Spleen (tissue), 7 donors: Measurements from ENCODE around the gene RALY.

Experiments
- POLR2A ChIP-seq, 3 donors: fragments of 450-650 bp; IDR thresholded peaks; one replicate each; pipeline ENCODE4 v1.5.1; 2017; ENCODE audit warnings: antibody characterized with exemption in 3 of 3, mild to moderate bottlenecking in 1 of 3
- POLR2AphosphoS5 ChIP-seq, 3 donors: sonication (generic); formaldehyde crosslinking; IDR thresholded peaks; one replicate each; pipeline ENCODE4 v1.5.1; 2017; ENCODE audit warnings: antibody characterized with exemption in 3 of 3
- TF ChIP-seq, protein P1 (sequence below), 11 experiments: fragments of 200-600 bp in 7 of 11; fragments of 450-650 bp in 4 of 11; sonication (generic) in 4 of 11; IDR thresholded peaks in 8 of 11; conservative IDR thresholded peaks in 3 of 11; 1 replicate in 7 of 11; 2 replicates in 4 of 11; pipeline versions ENCODE4 v1.4.0 to v1.8.0; 2016 to 2021; ENCODE audit warnings: antibody characterized with exemption in 11 of 11, inconsistent platforms in 4 of 11, mild to moderate bottlenecking in 1 of 11
- donor health status: DM: no; HTN: no; CAD: no; lungs with moderate emphysema.
- donor health status: DM: no; HTN: no; CAD: no.
- donor health status: DM: no; HTN: no; CAD: no.

DNA sequence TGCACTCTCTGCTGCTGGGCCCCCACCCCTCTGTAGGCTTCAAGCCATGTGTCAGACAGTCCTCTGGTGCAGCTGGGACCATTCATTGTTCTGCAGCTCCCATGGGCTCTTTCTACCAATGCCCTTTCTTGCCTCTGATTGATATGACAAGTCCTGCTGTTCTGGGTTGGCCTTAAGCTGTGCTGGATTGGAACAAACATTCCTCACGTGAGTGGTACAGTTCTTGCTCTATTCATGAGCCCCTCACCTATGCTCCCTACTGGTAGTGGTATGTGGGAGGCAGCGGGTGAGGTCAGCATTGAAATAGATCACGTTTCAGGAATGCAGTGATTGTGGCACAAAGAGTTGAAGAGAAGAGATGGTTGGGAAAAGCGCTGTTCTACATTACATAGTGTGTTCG is 48.8 kb upstream of the RALY start:
- TF ChIP-seq, protein P1, sequence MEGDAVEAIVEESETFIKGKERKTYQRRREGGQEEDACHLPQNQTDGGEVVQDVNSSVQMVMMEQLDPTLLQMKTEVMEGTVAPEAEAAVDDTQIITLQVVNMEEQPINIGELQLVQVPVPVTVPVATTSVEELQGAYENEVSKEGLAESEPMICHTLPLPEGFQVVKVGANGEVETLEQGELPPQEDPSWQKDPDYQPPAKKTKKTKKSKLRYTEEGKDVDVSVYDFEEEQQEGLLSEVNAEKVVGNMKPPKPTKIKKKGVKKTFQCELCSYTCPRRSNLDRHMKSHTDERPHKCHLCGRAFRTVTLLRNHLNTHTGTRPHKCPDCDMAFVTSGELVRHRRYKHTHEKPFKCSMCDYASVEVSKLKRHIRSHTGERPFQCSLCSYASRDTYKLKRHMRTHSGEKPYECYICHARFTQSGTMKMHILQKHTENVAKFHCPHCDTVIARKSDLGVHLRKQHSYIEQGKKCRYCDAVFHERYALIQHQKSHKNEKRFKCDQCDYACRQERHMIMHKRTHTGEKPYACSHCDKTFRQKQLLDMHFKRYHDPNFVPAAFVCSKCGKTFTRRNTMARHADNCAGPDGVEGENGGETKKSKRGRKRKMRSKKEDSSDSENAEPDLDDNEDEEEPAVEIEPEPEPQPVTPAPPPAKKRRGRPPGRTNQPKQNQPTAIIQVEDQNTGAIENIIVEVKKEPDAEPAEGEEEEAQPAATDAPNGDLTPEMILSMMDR (IDR thresholded peaks at IDR 0.05 in 8 of 11, conservative IDR thresholded peaks at IDR 0.05 in 3 of 11) = no peak
- TF ChIP-seq POLR2A (IDR thresholded peaks at IDR 0.05) (no peak), POLR2AphosphoS5 (IDR thresholded peaks at IDR 0.05) (no peak)
